ENCODE data around the gene LPO. TPM values are rescaled to one million over a fixed set of nuclear protein-coding genes. Genes with fewer than 3 reads are reported as not detected.
A peak's percentile ranks its signal among the peaks of the same experiment; 100 is the strongest.

LPO gene
- total and polyA plus RNA-seq, 9 of the 15 experiments (the other 6 are each of a cell fraction or from before 2014, with no cell fraction given) = 0.07 to 0.11 TPM; not detected in 7

GRCh38 chr17:58249270-58250133, 11.1 kb downstream of the LPO start (continued):
- TF ChIP-seq MAX (CRISPR knock-in tag; IDR thresholded peaks at IDR 0.05) (peak; percentile 99), MGA (IDR thresholded peaks at IDR 0.05) (peak; percentile 100), MNT (conservative IDR thresholded peaks at IDR 0.05) (peak; percentile 93 to 97), MXI1 (IDR thresholded peaks at IDR 0.05; ENCODE audit: low read depth, low read length) (0 out of 2 replicates have a peak, but pooled peaks have one; percentile 17), GABPB1 (CRISPR knock-in tag; IDR thresholded peaks at IDR 0.05) (peak; percentile 79), ZFP91 (CRISPR knock-in tag; IDR thresholded peaks at IDR 0.05) (peak; percentile 24), RBM34 (IDR thresholded peaks at IDR 0.05; ENCODE audit: borderline replicate concordance, insufficient read depth, low read length) (no peak), GATA2 (CRISPR knock-in tag; IDR thresholded peaks at IDR 0.05) (0 out of 2 replicates have a peak, but pooled peaks have one; percentile 12), BRD9 (IDR thresholded peaks at IDR 0.05; ENCODE audit: low read depth, partially characterized antibody) (peak; percentile 45), RB1 (IDR thresholded peaks at IDR 0.05; ENCODE audit: low read depth) (peak; percentile 45; the same call in 1 of the 2 replicates)

Data from K562 (cell line).